Neuronal stem cell (in vitro differentiated cells): ENCODE results near the gene ABCC1.

ENCODE experiments used
- DNase-seq: peaks from one replicate; pipeline ENCODE4 v3.0.0-alpha.2; 2013; ENCODE audit warnings: low spot score
- H2AFZ ChIP-seq: one replicate; pipeline ENCODE4 v1.6.1; 2013; ENCODE audit warnings: mild to moderate bottlenecking, low read length, inconsistent platforms
- H2AK5ac ChIP-seq: 2 replicates; pipeline ENCODE4 v1.6.1; 2013; ENCODE audit warnings: low read depth, mild to moderate bottlenecking, inconsistent platforms, low read length, moderate library complexity, mixed read lengths
- H2BK120ac ChIP-seq: 2 replicates; pipeline ENCODE4 v1.6.1; 2013; ENCODE audit warnings: low read depth, mild to moderate bottlenecking, inconsistent platforms, low read length, moderate library complexity, mixed read lengths
- H2BK12ac ChIP-seq: one replicate; pipeline ENCODE4 v1.6.1; 2013; ENCODE audit warnings: low read length, inconsistent platforms
- H2BK15ac ChIP-seq: 2 replicates; pipeline ENCODE4 v1.6.1; 2013; ENCODE audit warnings: mild to moderate bottlenecking, low read length, inconsistent platforms, mixed read lengths
- H2BK5ac ChIP-seq: one replicate; pipeline ENCODE4 v1.6.1; 2013; ENCODE audit warnings: inconsistent platforms, mild to moderate bottlenecking, low read length, moderate library complexity
- H3K14ac ChIP-seq: one replicate; pipeline ENCODE4 v1.6.1; 2013; ENCODE audit warnings: low read length, inconsistent platforms
- H3K18ac ChIP-seq: 2 replicates; pipeline ENCODE4 v1.6.1; 2013; ENCODE audit warnings: low read length, inconsistent platforms
- H3K23ac ChIP-seq: 2 replicates; pipeline ENCODE4 v1.6.1; 2013; ENCODE audit warnings: low read depth, mild to moderate bottlenecking, mixed read lengths, low read length, inconsistent platforms; ENCODE audit not compliant: poor library complexity
- H3K27ac ChIP-seq: replicated peaks from 3 replicates; pipeline ENCODE4 v1.5.1; 2013; ENCODE audit warnings: low read length, inconsistent platforms
- H3K27me3 ChIP-seq, 3 experiments: 2 replicates each; pipeline ENCODE4 v1.6.1; 2013; ENCODE audit warnings: low read length in 3 of 3, mild to moderate bottlenecking in 2 of 3, inconsistent platforms in 1 of 3, low read depth in 1 of 3, mixed read lengths in 1 of 3, moderate library complexity in 1 of 3; ENCODE audit not compliant: control insufficient read depth in 3 of 3, insufficient read depth in 3 of 3
- H3K36me3 ChIP-seq, 2 donors: replicated peaks in 1 of 2; 2 replicates each; pipeline ENCODE4 v1.6.1; 2013; ENCODE audit warnings: low read length in 2 of 2; ENCODE audit not compliant: control insufficient read depth in 2 of 2, insufficient read depth in 2 of 2
- H3K4ac ChIP-seq: 2 replicates; pipeline ENCODE4 v1.6.1; 2013; ENCODE audit warnings: inconsistent platforms, mild to moderate bottlenecking, low read length, moderate library complexity
- H3K4me1 ChIP-seq, 2 donors: 1 replicate in 1 of 2; 2 replicates in 1 of 2; pipeline ENCODE4 v1.6.1; 2013; ENCODE audit warnings: low read length in 2 of 2, low read depth in 1 of 2; ENCODE audit not compliant: control insufficient read depth in 2 of 2, insufficient read depth in 1 of 2
- H3K4me2 ChIP-seq: one replicate; pipeline ENCODE4 v1.6.1; 2013; ENCODE audit warnings: mild to moderate bottlenecking, low read length, inconsistent platforms; ENCODE audit not compliant: insufficient read depth, poor library complexity, severe bottlenecking
- H3K4me3 ChIP-seq, 2 donors: 2 replicates each; pipeline ENCODE4 v1.5.1; 2013; ENCODE audit warnings: low read length in 2 of 2, mild to moderate bottlenecking in 2 of 2, inconsistent platforms in 1 of 2, moderate library complexity in 1 of 2
- H3K79me1 ChIP-seq: one replicate; pipeline ENCODE4 v1.6.1; 2013; ENCODE audit warnings: low read depth, mild to moderate bottlenecking, inconsistent platforms, low read length, moderate library complexity
- H3K9ac ChIP-seq: one replicate; pipeline ENCODE4 v1.6.1; 2013; ENCODE audit warnings: mild to moderate bottlenecking, low read depth, low read length, inconsistent platforms; ENCODE audit not compliant: poor library complexity
- H3K9me3 ChIP-seq, 2 donors: replicated peaks in 1 of 2; 2 replicates each; pipeline versions ENCODE3 to v1.6.1; 2013; ENCODE audit warnings: low read length in 2 of 2, mild to moderate bottlenecking in 2 of 2, inconsistent platforms in 1 of 2, low read depth in 1 of 2, mixed read lengths in 1 of 2, moderate library complexity in 1 of 2; ENCODE audit not compliant: control insufficient read depth in 2 of 2, insufficient read depth in 1 of 2
- H4K8ac ChIP-seq: one replicate; pipeline ENCODE4 v1.6.1; 2013; ENCODE audit warnings: low read depth, mild to moderate bottlenecking, inconsistent platforms, low read length, moderate library complexity
- H4K91ac ChIP-seq: one replicate; pipeline ENCODE4 v1.6.1; 2013; ENCODE audit warnings: low read length, low read depth, mild to moderate bottlenecking, inconsistent platforms; ENCODE audit not compliant: poor library complexity
- WGBS, 2 donors: extraction: QIAGEN DNeasy Blood & Tissue Kit; methylation state at CpG; one replicate each; pipeline ENCODE4 v1.1.7; 2013; ENCODE audit warnings: missing lambda C conversion rate in 2 of 2, mixed read lengths in 1 of 2; ENCODE audit not compliant: insufficient read length in 2 of 2, insufficient replicate concordance in 1 of 2; ENCODE audit errors: extremely low coverage in 2 of 2; 5-methylcytosine and 5-hydroxymethylcytosine counted together

The ABCC1 gene

DNA sequence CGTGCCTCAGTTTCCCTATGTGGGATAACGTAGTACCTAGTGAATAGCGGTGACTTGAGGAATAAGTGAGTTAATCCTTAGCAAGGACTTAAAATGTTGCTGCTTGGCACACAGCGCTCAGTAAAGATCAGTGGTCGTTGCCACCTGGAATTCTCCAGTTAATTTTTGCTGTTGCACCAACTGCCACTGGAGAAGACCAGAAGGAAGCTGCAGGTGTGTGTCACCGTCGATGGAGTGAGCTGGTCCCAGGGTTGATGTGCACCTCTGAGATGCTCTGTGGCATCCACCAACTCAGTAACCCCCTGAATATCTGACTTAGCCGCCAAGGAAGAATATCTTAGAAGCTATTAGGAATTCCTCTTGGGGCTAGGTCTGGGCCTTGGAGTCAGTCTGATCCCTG is 4.1 kb downstream of the ABCC1 start:
- no CpG with 5 or more reads among the region's 8 CpGs for WGBS, 2 donors
- H2AK5ac ChIP-seq: no peak overlapping the region
- no peak overlapping the region for H3K18ac ChIP-seq
- no peak overlapping the region for H3K14ac ChIP-seq
- peaks cover 7 to 8% of the 10 kb centered on the region in 2 donors for H3K4me1 ChIP-seq
- H3K9ac ChIP-seq: no peak overlapping the region
- no peak overlapping the region for H4K91ac ChIP-seq
- H2BK15ac ChIP-seq: no peak overlapping the region
- H2BK12ac ChIP-seq: no peak overlapping the region
- peaks cover 8% of the 10 kb centered on the region for H3K79me1 ChIP-seq
- H2BK5ac ChIP-seq: no peak overlapping the region
- H2BK120ac ChIP-seq: no peak overlapping the region
- no peak overlapping the region for H4K8ac ChIP-seq
- DNase-seq: no peak
- H3K9me3 ChIP-seq: peaks cover 0 to 3% of the 10 kb centered on the region in 2 donors
- no peak overlapping the region for H3K23ac ChIP-seq
- no peak overlapping the region for H2AFZ ChIP-seq
- no peak overlapping the region for H3K4me2 ChIP-seq
- no peak overlapping the region for H3K4ac ChIP-seq
- peaks cover 0 to 30% (median 0%) of the 10 kb centered on the region in 3 experiments for H3K27me3 ChIP-seq
- H3K4me3 ChIP-seq: no peak overlapping the region
- H3K36me3 ChIP-seq: no peaks in the 10 kb centered on the region
- no peak overlapping the region for H3K27ac ChIP-seq

DNA sequence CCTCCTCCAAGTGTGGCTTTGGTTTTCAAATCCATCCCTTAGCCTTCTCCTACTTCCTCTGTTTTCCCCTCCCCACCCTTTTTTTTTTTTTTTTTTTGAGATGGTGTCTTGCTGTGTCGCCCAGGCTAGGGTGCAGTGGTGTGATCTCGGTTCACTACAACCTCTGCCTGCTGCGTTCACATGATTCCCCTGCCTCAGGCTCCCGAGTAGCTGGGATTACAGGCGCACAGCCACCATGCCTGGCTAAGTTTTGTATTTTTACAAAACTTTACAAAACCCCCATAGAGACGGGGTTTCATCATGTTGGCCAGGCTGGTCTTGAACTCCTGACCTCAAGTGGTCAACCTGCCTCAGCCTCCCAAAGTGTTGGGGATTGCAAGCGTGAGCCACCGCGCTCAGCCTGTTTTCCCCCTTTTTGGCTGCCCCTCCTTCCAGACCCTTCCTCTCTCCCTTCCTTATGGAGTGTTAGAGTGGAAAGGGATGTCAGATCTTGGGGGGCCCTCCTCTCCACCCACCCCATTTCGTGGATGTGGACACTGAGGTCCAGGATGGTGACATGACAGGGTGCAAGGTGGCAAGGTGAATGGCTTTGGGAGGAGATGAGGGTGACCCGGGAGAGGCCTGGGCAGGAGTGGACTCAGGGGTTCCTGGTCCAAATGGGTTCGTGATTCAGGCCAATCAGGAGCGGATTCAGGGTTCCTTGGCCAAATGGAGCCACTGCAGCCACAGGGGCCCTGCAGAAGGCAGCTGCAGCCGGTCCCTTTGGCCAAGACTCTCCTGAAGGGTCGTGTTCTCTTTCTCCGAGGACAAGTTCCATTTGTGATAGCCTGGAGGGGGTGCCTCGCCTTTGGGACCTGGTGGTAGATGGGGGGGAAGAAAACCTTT is 4.8 kb downstream of the ABCC1 start:
- no peak overlapping the region for H4K8ac ChIP-seq
- H3K9me3 ChIP-seq: peaks cover 0 to 3% of the 10 kb centered on the region in 2 donors
- H3K9ac ChIP-seq: no peak overlapping the region
- DNase-seq: no peak
- no peak overlapping the region for H3K4ac ChIP-seq
- H3K14ac ChIP-seq: no peak overlapping the region
- no CpG with 5 or more reads among the region's 17 CpGs for WGBS, 2 donors
- H2AK5ac ChIP-seq: no peak overlapping the region
- no peaks in the 10 kb centered on the region for H3K36me3 ChIP-seq
- H4K91ac ChIP-seq: no peak overlapping the region
- H2BK120ac ChIP-seq: no peak overlapping the region
- no peak overlapping the region for H3K27ac ChIP-seq
- no peak overlapping the region for H2AFZ ChIP-seq
- H3K4me1 ChIP-seq: peaks cover 7 to 12% of the 10 kb centered on the region in 2 donors
- H3K79me1 ChIP-seq: peaks cover 8% of the 10 kb centered on the region
- H2BK5ac ChIP-seq: no peak overlapping the region
- no peak overlapping the region for H3K23ac ChIP-seq
- H3K27me3 ChIP-seq: peaks cover 0 to 23% (median 0%) of the 10 kb centered on the region in 3 experiments
- no peak overlapping the region for H3K4me2 ChIP-seq
- H3K4me3 ChIP-seq: no peak overlapping the region
- no peak overlapping the region for H2BK15ac ChIP-seq
- no peak overlapping the region for H3K18ac ChIP-seq
- no peak overlapping the region for H2BK12ac ChIP-seq

DNA sequence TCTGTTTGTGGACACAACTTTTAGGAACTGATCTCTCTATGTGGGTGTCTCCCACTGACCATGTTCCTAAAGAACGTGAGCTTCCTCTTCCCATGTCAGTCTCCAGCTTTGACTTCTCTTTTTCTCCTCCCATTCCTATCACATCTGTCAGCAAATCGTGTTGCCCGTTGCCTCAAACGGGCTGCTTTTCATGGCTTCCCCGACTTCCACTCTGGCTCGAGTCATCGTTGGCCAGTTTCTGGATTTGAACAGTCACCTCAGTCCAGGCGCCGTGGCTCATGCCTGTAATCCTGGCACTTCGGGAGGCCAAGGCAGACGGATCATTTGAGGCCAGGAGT is 5.4 kb downstream of the ABCC1 start:
- H4K91ac ChIP-seq: no peak overlapping the region
- H3K4me1 ChIP-seq: peaks cover 7 to 14% of the 10 kb centered on the region in 2 donors
- no peak for DNase-seq
- H3K27ac ChIP-seq: no peak overlapping the region
- H3K4ac ChIP-seq: no peak overlapping the region
- no peak overlapping the region for H2BK15ac ChIP-seq
- H3K4me2 ChIP-seq: no peak overlapping the region
- H3K23ac ChIP-seq: no peak overlapping the region
- no peak overlapping the region for H3K14ac ChIP-seq
- no peak overlapping the region for H4K8ac ChIP-seq
- no peak overlapping the region for H2AK5ac ChIP-seq
- no peak overlapping the region for H2BK12ac ChIP-seq
- H3K79me1 ChIP-seq: peaks cover 8% of the 10 kb centered on the region
- no peak overlapping the region for H2BK5ac ChIP-seq
- no peak overlapping the region for H2AFZ ChIP-seq
- no CpG with 5 or more reads among the region's 11 CpGs for WGBS, 2 donors
- no peaks in the 10 kb centered on the region for H3K36me3 ChIP-seq
- no peak overlapping the region for H3K4me3 ChIP-seq
- no peak overlapping the region for H3K18ac ChIP-seq
- H3K9me3 ChIP-seq: peaks cover 0 to 3% of the 10 kb centered on the region in 2 donors
- no peak overlapping the region for H2BK120ac ChIP-seq
- H3K27me3 ChIP-seq: peaks cover 0 to 22% (median 0%) of the 10 kb centered on the region in 3 experiments
- H3K9ac ChIP-seq: no peak overlapping the region

DNA sequence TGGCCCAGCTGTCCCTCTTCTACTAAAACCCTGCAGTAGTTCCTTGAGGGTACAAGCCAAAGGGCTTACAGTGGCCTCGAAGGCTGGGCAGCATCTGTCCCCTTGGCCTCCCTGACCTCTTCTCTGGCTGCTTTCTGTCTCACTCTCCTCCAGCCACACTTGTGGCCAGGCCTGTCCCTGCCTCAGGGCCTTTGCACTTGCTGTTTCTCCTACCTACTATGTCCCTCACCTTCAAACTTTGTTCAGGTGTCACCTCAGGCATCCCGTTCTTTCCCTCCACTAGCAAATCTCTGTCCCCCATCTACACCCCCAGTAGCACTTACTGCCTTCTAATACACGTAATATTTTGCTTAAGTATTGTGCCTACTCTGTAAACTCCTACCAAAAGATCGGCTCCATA is 6.0 kb downstream of the ABCC1 start:
- Histone ChIP-seq H3K23ac (no peak overlapping the region), H3K14ac (no peak overlapping the region), H3K36me3 (peaks cover 0 to 2% of the 10 kb centered on the region in 2 donors), H3K27ac (no peak overlapping the region), H4K8ac (no peak overlapping the region), H3K79me1 (peaks cover 4% of the 10 kb centered on the region), H3K9me3 (peaks cover 0 to 3% of the 10 kb centered on the region in 2 donors), H2BK15ac (no peak overlapping the region), H3K4ac (no peak overlapping the region), H2BK120ac (no peak overlapping the region), H2AK5ac (no peak overlapping the region), H3K9ac (no peak overlapping the region), H3K4me2 (no peak overlapping the region), H3K18ac (no peak overlapping the region), H3K4me1 (peaks cover 4 to 14% of the 10 kb centered on the region in 2 donors), H3K4me3 (no peak overlapping the region), H2BK5ac (peak overlapping the region; percentile 42), H2BK12ac (no peak overlapping the region), H2AFZ (no peak overlapping the region), H4K91ac (no peak overlapping the region), H3K27me3 (peaks cover 0 to 15% (median 0%) of the 10 kb centered on the region in 3 experiments)
- no peak for DNase-seq
- no CpG with 5 or more reads among the region's 4 CpGs for WGBS, 2 donors
